22Rv1 (cell line): ENCODE data around the gene CERK.

Experiments used
- ZFX ChIP-seq: fragments of 450-650 bp; IDR thresholded peaks from 2 replicates; pipeline ENCODE4 v1.6.1; 2017; ENCODE audit warnings: antibody characterized with exemption, borderline replicate concordance
- TF ChIP-seq, protein P1 (sequence below): fragments of 450-650 bp; IDR thresholded peaks from 2 replicates; pipeline ENCODE4 v1.5.1; 2017; ENCODE audit warnings: mild to moderate bottlenecking

GRCh38 chr22:46657655-46657953 lies 80.4 kb downstream of the CERK start:
- TF ChIP-seq, protein P1, sequence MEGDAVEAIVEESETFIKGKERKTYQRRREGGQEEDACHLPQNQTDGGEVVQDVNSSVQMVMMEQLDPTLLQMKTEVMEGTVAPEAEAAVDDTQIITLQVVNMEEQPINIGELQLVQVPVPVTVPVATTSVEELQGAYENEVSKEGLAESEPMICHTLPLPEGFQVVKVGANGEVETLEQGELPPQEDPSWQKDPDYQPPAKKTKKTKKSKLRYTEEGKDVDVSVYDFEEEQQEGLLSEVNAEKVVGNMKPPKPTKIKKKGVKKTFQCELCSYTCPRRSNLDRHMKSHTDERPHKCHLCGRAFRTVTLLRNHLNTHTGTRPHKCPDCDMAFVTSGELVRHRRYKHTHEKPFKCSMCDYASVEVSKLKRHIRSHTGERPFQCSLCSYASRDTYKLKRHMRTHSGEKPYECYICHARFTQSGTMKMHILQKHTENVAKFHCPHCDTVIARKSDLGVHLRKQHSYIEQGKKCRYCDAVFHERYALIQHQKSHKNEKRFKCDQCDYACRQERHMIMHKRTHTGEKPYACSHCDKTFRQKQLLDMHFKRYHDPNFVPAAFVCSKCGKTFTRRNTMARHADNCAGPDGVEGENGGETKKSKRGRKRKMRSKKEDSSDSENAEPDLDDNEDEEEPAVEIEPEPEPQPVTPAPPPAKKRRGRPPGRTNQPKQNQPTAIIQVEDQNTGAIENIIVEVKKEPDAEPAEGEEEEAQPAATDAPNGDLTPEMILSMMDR, result no peak
- TF ChIP-seq ZFX, result no peak
